Suppressor macrophage treated with lipopolysaccharide for 1 hour (primary cell): ENCODE data around the gene PARP11.

ENCODE experiments used
- DNase-seq, 3 donors: peaks; one replicate each; pipeline ENCODE4 v3.0.0-alpha.2; 2020 to 2022

The PARP11 gene

DNA sequence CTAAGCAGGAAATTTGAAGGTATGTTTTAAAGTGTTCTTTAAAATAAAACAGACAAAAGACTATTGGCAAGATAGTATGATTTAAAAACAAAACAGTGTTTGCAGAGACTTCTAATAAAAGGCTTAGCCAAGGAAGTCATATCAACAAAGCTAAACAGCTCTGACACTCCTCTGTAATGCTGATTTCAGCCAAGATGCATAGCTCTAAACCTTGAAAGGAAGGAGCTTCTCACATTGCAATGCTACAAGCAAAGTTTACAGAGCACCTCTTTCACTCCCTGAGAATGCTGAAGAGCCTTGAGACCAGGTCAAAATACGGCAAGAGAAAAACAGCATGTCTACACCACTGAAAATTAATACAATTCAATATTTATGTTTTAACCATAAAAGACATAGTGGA, 51.8 kb downstream of the PARP11 start:
- no peak for DNase-seq

- peak; percentile 27 to 50 (median 46) for DNase-seq
Observed at GRCh38 chr12:3820122-3820521, 53.1 kb downstream of the PARP11 start.

DNA sequence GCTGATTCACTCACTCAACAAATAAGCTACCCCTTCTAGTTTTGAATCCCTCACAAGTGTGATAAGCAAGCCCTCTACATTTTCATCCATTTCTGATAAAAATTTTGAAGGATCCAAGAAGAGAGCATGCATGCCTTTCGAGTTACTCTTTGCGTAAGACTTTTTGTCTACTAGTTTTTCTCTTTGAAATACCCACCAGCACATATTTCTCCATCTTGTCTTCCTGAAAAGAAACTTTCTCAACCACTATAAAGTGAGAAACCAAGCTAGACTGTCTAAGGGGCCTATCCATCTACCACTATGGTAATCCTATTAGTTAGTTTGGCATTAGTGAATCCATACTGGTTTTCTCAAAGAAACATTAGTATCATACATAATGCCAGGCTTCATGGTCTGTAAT, 56.9 kb downstream of the PARP11 start:
- no peak for DNase-seq

DNA sequence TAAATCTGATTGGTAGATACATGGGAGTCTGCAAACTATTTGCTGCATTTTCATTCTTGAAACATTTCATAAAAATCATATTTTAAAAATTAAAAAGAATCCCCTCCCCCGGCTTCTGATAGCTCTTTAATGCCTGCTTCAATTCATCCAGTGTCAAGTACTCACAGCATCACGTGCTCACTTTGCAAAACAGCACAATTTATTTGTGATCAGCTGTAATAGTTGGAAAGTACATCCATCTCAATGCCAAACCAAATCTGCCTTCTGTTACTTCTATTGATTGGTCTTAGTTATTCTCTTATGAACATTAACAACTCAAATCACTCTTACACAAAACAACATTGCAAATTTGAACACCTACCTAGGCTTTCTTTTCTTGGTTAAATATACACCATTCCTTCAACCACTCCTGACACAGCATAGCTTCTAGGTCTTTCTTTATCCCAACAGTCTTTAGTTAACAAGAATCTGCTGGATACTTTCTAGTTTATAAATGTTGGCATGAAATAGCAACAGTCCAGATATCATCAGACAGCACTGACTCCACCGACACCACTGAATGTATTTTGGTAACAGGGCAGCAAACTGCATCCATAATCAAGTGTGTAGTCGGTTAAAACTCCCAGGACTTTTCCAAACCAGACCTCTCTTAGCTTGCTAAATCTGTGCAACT, 58.0 kb downstream of the PARP11 start:
- DNase-seq: no peak

DNA sequence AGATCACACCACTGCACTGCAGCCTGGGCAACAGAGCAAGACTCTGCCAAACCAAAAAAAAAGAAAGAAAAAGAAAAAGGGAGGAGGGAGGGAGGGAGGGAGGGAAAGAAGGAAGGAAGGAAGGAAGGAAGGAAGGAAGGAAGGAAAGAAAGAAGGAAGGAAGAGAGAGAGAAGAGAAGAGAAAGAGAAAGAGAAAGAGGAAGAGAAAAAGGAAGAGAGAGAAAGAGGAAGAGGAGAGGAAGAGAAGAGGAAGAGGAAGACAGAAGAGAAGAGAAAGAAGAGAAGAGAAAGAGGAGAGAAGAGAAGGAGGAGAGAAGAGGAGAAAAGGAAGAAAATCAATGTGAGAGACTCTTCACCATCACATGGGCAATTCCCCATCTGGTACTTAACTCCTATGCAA, 62.7 kb downstream of the PARP11 start:
- no peak for DNase-seq

- DNase-seq: no peak
Observed at GRCh38 chr12:3810016-3810370, 63.2 kb downstream of the PARP11 start.

GRCh38 chr12:3809357-3810015, 63.7 kb downstream of the PARP11 start:
- no peak for DNase-seq

DNA sequence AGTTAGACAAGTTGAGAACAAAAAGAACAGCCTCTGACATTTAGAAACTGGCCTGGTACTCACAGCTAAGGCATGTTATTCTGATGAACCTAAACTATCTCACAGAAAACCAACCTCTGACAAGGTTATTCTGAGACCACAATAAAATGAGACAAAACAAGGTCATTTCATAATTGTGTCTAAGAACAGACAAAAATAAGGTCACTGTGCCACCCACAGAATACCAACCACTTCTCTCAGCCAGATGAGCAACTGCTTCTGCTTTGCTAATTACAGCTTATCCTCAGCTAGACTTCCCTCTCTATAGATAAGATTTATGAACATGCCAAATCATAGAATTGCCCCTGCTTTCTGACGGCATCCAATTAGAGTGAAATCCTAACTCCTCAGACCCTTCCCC, 68.1 kb downstream of the PARP11 start:
- DNase-seq: peak; percentile 53 to 57 (median 56)

DNA sequence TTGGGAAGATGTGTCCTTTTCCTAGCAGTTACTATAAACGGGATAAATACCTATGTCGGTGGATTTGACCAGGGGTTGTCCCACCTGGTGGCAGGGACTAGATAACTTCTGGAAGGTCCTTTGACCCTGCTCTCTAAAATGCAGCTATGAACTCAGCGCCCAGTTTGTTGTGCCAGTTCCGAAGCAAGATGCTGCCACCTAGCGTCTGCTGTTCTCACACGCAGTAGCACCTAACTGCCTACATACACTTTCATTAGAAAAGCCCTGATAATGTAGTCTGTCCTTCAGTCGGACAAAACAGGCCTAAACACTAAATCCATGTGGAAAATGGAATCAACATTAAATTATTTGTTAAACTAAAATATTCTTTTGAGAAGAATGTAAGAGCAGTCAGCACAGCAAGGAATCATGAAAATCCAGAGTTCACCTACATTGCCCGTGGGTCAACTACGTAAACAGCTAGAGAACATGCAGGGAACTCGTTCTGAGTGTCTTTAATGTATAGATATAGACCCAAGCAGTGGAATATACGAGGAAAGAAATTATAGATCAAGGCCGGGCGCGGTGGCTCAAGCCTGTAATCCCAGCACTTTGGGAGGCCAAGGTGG, 69.2 kb downstream of the PARP11 start:
- DNase-seq: peak; percentile 79 to 85 (median 80)

- no peak for DNase-seq
Observed at GRCh38 chr12:3802721-3803120, 70.5 kb downstream of the PARP11 start.

DNA sequence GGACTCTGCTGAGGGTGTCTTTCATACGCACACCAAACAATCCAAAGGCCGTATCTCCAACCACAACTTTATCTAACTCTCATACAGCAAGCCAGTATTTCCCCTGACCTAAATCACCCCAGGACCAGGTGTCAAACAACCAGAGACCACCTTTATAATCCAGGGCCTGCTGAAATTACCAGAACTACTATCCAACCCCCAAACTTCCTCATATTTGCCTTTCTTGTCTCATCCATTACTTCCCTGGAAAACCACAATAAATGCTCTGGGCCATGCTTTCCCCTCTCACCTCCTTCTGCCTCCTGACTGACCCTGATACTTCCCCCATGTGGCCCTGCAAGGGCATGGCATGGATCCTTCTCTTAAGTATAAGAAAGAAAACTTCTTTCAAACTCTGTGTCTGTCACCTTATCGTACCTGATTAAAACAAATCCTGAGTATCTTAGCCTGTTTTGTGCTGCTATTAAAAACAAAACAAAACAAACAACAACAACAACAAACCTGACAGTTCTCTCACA, 75.6 kb downstream of the PARP11 start:
- peak in 1 of 3 donors; percentile 25 for DNase-seq

- no peak for DNase-seq
Observed at GRCh38 chr12:3795492-3796133, 77.6 kb downstream of the PARP11 start.

- no peak for DNase-seq
Observed at GRCh38 chr12:3795066-3795465, 78.1 kb downstream of the PARP11 start.

DNA sequence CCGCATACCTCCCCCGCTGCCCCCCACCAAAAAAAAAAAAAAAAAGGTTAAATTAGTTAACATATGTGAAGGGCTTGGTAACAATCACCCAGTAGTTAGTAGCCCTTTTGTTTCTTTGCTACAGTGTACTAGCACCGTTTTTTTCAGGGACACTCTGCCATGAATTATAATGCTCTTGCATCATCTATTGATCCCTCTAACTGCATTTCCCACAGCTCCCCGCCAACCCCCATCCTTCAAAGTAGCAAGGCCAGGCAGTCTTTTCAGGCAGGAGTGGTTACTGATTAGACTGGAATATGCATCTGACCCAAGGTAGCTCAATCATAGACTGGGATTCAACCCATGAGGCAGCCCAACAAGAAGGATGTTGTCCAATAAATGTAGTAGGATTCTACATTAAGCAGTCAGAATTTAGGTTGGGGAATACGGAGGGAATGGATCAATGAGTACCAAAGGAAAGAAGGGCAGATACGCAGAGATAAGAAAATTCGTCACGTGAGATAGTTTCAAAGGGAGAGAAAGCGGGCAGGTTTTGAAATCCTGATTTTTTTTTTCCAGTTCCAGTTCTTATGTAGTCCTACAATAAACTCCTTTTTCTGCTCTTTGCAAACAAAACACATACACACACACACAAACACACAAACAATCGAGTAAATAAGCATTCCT, 80.4 kb downstream of the PARP11 start:
- no peak for DNase-seq

DNA sequence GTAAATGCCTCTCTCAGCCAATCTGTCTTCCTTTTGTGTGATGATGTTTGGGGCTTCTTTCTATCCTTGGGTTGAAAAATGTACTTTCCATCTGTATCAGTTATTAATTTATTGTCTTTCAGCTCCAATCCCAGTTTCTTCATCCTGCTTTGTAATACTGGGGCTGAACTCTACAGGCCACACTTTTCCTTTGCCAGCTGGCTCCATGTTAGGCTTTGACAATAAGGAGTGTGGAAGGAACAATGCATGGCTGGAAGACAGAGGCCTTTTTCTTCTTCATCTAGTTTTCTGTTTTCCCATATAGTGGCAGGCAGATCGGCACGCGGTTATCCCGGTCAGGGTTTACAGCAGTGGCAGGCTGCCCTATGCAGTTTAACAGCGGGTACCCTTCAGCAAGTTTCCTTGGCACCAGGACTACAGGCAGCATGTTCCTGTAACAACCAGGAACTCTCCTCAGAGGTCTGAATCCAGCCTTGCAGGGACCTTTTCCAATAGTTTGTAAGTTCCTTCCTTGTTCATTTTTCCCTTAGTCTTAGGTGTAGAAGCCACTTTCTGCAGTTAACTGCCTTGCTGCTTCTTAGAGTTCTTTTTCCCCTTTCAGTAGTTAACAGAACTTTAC, 81.8 kb downstream of the PARP11 start:
- no peak for DNase-seq

GRCh38 chr12:3790642-3791041, 82.6 kb downstream of the PARP11 start:
- DNase-seq: no peak

DNA sequence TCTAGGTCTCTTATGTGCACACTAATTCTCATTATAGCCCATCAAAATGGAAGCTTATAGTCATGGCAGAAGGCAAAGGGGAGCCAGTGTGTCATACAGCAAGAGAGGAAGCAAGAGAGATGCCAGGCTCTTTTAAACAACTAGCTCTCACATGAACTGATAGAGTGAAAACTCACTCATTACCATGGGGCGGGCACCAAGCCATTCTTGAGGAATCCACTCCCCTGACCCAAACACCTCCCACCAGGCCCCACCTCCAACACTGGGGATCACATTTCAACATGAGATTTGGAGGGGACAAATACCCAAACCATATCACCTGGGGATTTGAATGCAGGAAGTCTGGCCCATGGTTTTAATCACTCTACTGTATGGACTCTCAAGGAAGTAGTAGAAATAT, 83.4 kb downstream of the PARP11 start:
- no peak for DNase-seq

- peak; percentile 54 to 65 (median 55) for DNase-seq
Observed at GRCh38 chr12:3777206-3777809, 95.9 kb downstream of the PARP11 start.

- no peak for DNase-seq
Observed at GRCh38 chr12:3775385-3776035, 97.7 kb downstream of the PARP11 start.

DNA sequence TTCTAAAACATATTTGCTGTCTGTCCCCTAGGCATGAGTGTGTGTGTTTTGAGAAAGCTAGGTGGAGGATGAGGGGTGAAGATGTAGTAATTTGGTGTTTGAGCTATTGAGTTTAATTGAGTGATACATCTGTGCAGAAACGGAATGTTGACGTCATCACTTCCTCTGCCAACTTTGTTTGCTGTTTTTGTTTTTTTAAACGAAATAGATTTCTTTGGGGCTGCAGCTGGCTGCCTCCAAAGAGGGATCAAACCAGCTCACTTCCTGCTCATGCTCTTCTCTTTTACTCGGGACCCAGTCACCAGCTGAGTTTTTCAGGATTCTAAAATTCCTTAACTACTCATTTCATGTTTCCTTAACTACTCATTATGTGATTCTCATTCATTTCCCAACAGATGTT, 100.8 kb downstream of the PARP11 start:
- no peak for DNase-seq

GRCh38 chr12:3771853-3772252, 101.3 kb downstream of the PARP11 start:
- DNase-seq: no peak

DNA sequence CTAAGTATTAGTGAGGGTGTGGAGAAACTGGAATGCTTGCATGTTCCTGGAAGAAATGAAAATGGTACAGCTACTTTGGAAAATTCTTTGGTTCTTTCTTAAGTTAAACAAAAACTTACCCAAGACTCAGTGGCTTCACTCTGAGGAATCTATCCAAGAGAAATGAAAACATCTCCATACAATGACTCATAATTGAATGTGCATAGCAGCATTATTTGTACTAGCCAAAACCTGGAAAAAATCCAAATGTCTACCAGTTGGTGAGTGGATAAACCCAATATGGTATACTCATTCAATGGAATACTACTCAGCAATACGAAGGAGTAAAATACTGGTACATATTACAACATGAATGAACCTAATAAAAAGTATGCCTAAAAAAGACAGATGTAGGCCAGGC, 102.3 kb downstream of the PARP11 start:
- DNase-seq: no peak
